HepG2 (cell line): ENCODE measurements around the gene GSK3A. TPM values are rescaled to one million over a fixed set of nuclear protein-coding genes. Genes with fewer than 3 reads are reported as not detected.

Experiments used
- GTF3A ChIP-seq: sonication (generic); formaldehyde crosslinking; conservative IDR thresholded peaks from 2 replicates; pipeline ENCODE4 v1.4.0; 2020; ENCODE audit warnings: mild to moderate bottlenecking, missing genetic modification reagents
- KLF16 ChIP-seq, 2 experiments: sonication (generic) in 1 of 2; formaldehyde crosslinking in 1 of 2; IDR thresholded peaks; 2 replicates each; pipeline versions ENCODE4 v1.6.1 to v1.8.0; 2016 to 2023; ENCODE audit warnings: missing genetic modification reagents in 2 of 2, missing compliant biosample characterization in 1 of 2
- NR2F6 ChIP-seq, 2 experiments: IDR thresholded peaks; 2 replicates each; pipeline ENCODE4 v1.6.1; 2016; ENCODE audit warnings: antibody characterized with exemption in 1 of 2, mild to moderate bottlenecking in 1 of 2
- SAFB2 ChIP-seq: sonication (generic); formaldehyde crosslinking; IDR thresholded peaks from 2 replicates; pipeline ENCODE4 v1.5.1; 2020; ENCODE audit warnings: missing genetic modification reagents, low read depth, mild to moderate bottlenecking, borderline replicate concordance
- SMAD9 ChIP-seq: sonication (generic); formaldehyde crosslinking; IDR thresholded peaks from 2 replicates; pipeline ENCODE4 v1.5.1; 2020; ENCODE audit warnings: mild to moderate bottlenecking, missing genetic modification reagents
- SYNCRIP ChIP-seq: fragments of 200-400 bp; formaldehyde crosslinking; IDR thresholded peaks from 2 replicates; pipeline ENCODE4 v1.6.1; 2018; ENCODE audit warnings: mild to moderate bottlenecking, low read depth, low read length; ENCODE audit not compliant: insufficient read depth
- TARDBP ChIP-seq: sonication (generic); formaldehyde crosslinking; IDR thresholded peaks from 2 replicates; pipeline ENCODE4 v1.8.0; 2022; ENCODE audit warnings: mild to moderate bottlenecking, missing genetic modification reagents
- ZNF430 ChIP-seq: sonication (generic); formaldehyde crosslinking; IDR thresholded peaks from 2 replicates; pipeline ENCODE4 v1.9.0; 2021; ENCODE audit warnings: mild to moderate bottlenecking, missing genetic modification reagents
- ZNF761 ChIP-seq: sonication (generic); formaldehyde crosslinking; conservative IDR thresholded peaks from 2 replicates; pipeline ENCODE4 v1.4.0; 2020; ENCODE audit warnings: mild to moderate bottlenecking, missing genetic modification reagents
- ZZZ3 ChIP-seq: sonication (generic); formaldehyde crosslinking; IDR thresholded peaks from 2 replicates; pipeline ENCODE4 v1.4.0; 2020; ENCODE audit warnings: missing genetic modification reagents, mild to moderate bottlenecking, borderline replicate concordance
- polyA plus RNA-seq, 8 experiments: library from polyadenylated mRNA; depleted of rRNA in 3 of 8; stranded (reverse) in 7 of 8; unstranded in 1 of 8; fragments of >200 nt; fragmentation: Illumina TruSeq in 4 of 8; extraction: Trizol in 4 of 8; gene quantifications; 2 replicates each; pipeline versions ENCODE4 v1.2.1 to v1.2.3, GENCODE V29; 2011 to 2016; ENCODE audit warnings: low read depth in 4 of 8, missing spikeins in 1 of 8, mixed read lengths in 1 of 8; ENCODE audit not compliant: insufficient read depth in 1 of 8
- total RNA-seq, 5 experiments: library from RNA; depleted of rRNA; stranded (reverse); fragments of >200 nt; fragmentation: Illumina TruSeq; extraction: Trizol; gene quantifications; 2 replicates each; pipeline ENCODE4 v1.2.3, GENCODE V29; 2016; ENCODE audit warnings: low read depth in 1 of 5
- TF ChIP-seq, protein P1 (sequence below): sonication (generic); formaldehyde crosslinking; IDR thresholded peaks from 2 replicates; pipeline ENCODE4; 2020; ENCODE audit warnings: missing genetic modification reagents, mild to moderate bottlenecking, borderline replicate concordance
- TF ChIP-seq, protein P2 (sequence below): sonication (generic); formaldehyde crosslinking; IDR thresholded peaks from 2 replicates; pipeline ENCODE4 v1.5.0; 2020; ENCODE audit warnings: missing genetic modification reagents
- TF ChIP-seq, protein P3 (sequence below): IDR thresholded peaks from 2 replicates; pipeline ENCODE4 v1.6.1; 2016; ENCODE audit warnings: control low read depth
- TF ChIP-seq, protein P4 (sequence below): IDR thresholded peaks from 2 replicates; pipeline ENCODE4 v1.6.1; 2018; ENCODE audit warnings: missing genetic modification reagents, mild to moderate bottlenecking, missing compliant biosample characterization
- TF ChIP-seq, protein P5 (sequence below): sonication (generic); formaldehyde crosslinking; IDR thresholded peaks from 2 replicates; pipeline ENCODE4 v1.5.1; 2020; ENCODE audit warnings: missing genetic modification reagents, mild to moderate bottlenecking, borderline replicate concordance
- TF ChIP-seq, protein P6 (sequence below): conservative IDR thresholded peaks from 2 replicates; pipeline ENCODE4 v1.6.1; 2018; ENCODE audit warnings: missing genetic modification reagents

The GSK3A gene
- total and polyA plus RNA-seq, 2 of the 13 experiments (the other 11 are each of a cell fraction or from before 2014, with no cell fraction given): 16.9 to 52.5 TPM

DNA sequence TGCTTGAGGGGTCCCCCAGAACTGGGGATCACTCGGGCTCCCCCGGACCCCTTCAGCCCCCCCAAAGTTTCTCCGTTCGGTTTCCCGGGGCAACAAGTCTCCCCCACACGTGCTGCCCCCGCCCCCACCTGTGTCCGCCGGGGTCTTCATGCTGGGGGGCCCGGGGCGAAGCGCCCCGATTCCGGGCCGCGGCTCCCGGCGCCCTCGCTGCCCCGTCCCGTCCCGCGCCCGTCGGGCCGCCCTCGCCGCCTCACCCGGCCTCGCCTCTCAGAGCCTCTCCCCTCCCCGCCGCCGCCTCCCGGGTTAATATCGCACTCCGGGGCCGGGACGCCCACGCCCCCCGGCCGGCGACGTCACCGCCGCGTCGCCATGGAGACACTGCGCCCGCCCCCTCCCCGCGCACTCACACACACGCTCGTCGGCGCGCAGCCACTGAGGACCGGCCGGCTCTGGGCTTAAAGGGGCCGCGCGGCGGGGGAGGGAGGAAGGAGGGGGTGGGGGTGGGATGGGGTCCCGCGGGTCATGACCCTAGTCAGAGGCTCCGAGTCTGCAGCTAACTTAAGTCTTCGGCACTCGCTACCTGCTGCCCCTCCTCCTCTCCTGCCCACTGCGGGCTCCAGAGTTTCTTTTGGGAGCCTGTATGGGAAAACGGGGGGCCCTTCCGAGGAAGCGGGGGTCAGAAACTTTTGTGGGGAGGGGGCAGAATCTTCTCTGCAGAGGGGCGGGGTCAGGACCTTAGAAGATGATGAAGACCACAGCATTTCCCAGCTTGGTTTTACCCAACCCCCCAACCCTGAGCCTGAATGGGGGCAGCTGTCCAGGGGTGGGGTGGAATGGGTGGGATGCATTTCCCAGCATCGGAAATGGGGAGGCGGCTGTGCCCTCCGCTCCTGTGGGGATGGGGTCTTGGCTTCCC lies 12.7 kb upstream of the GSK3A start, which contains the start of gene ERF (continued):
- no peak for TF ChIP-seq NR2F6 (IDR thresholded peaks at IDR 0.05)
- TF ChIP-seq NR2F6 (CRISPR knock-in tag; IDR thresholded peaks at IDR 0.05): peak; percentile 36; the same call in 1 of the 2 replicates
- TF ChIP-seq ZNF761 (CRISPR knock-in tag): no peak
- TF ChIP-seq, protein P1, sequence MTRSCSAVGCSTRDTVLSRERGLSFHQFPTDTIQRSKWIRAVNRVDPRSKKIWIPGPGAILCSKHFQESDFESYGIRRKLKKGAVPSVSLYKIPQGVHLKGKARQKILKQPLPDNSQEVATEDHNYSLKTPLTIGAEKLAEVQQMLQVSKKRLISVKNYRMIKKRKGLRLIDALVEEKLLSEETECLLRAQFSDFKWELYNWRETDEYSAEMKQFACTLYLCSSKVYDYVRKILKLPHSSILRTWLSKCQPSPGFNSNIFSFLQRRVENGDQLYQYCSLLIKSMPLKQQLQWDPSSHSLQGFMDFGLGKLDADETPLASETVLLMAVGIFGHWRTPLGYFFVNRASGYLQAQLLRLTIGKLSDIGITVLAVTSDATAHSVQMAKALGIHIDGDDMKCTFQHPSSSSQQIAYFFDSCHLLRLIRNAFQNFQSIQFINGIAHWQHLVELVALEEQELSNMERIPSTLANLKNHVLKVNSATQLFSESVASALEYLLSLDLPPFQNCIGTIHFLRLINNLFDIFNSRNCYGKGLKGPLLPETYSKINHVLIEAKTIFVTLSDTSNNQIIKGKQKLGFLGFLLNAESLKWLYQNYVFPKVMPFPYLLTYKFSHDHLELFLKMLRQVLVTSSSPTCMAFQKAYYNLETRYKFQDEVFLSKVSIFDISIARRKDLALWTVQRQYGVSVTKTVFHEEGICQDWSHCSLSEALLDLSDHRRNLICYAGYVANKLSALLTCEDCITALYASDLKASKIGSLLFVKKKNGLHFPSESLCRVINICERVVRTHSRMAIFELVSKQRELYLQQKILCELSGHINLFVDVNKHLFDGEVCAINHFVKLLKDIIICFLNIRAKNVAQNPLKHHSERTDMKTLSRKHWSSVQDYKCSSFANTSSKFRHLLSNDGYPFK (CRISPR knock-in tag): no peak
- TF ChIP-seq GTF3A: no peak
- TF ChIP-seq ZZZ3: no peak
- no peak for TF ChIP-seq ZNF430 (CRISPR knock-in tag)
- no peak for TF ChIP-seq SYNCRIP
- TF ChIP-seq, protein P2, sequence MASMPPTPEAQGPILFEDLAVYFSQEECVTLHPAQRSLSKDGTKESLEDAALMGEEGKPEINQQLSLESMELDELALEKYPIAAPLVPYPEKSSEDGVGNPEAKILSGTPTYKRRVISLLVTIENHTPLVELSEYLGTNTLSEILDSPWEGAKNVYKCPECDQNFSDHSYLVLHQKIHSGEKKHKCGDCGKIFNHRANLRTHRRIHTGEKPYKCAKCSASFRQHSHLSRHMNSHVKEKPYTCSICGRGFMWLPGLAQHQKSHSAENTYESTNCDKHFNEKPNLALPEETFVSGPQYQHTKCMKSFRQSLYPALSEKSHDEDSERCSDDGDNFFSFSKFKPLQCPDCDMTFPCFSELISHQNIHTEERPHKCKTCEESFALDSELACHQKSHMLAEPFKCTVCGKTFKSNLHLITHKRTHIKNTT (CRISPR knock-in tag): no peak
- TF ChIP-seq, protein P3, sequence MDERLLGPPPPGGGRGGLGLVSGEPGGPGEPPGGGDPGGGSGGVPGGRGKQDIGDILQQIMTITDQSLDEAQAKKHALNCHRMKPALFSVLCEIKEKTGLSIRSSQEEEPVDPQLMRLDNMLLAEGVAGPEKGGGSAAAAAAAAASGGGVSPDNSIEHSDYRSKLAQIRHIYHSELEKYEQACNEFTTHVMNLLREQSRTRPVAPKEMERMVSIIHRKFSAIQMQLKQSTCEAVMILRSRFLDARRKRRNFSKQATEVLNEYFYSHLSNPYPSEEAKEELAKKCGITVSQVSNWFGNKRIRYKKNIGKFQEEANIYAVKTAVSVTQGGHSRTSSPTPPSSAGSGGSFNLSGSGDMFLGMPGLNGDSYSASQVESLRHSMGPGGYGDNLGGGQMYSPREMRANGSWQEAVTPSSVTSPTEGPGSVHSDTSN (CRISPR knock-in tag): no peak
- TF ChIP-seq SMAD9 (CRISPR knock-in tag): no peak
- peak in 1 of 2 experiments; percentile 58; a peak in 2 of 4 replicates for TF ChIP-seq KLF16 (CRISPR knock-in tag; IDR thresholded peaks at IDR 0.05)
- no peak for TF ChIP-seq TARDBP (CRISPR knock-in tag)
- TF ChIP-seq, protein P4, sequence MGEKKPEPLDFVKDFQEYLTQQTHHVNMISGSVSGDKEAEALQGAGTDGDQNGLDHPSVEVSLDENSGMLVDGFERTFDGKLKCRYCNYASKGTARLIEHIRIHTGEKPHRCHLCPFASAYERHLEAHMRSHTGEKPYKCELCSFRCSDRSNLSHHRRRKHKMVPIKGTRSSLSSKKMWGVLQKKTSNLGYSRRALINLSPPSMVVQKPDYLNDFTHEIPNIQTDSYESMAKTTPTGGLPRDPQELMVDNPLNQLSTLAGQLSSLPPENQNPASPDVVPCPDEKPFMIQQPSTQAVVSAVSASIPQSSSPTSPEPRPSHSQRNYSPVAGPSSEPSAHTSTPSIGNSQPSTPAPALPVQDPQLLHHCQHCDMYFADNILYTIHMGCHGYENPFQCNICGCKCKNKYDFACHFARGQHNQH (CRISPR knock-in tag): no peak; the same call in 1 of the 2 replicates
- TF ChIP-seq SAFB2 (CRISPR knock-in tag): no peak
- TF ChIP-seq, protein P5, sequence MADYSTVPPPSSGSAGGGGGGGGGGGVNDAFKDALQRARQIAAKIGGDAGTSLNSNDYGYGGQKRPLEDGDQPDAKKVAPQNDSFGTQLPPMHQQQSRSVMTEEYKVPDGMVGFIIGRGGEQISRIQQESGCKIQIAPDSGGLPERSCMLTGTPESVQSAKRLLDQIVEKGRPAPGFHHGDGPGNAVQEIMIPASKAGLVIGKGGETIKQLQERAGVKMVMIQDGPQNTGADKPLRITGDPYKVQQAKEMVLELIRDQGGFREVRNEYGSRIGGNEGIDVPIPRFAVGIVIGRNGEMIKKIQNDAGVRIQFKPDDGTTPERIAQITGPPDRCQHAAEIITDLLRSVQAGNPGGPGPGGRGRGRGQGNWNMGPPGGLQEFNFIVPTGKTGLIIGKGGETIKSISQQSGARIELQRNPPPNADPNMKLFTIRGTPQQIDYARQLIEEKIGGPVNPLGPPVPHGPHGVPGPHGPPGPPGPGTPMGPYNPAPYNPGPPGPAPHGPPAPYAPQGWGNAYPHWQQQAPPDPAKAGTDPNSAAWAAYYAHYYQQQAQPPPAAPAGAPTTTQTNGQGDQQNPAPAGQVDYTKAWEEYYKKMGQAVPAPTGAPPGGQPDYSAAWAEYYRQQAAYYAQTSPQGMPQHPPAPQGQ: no peak
- TF ChIP-seq, protein P6, sequence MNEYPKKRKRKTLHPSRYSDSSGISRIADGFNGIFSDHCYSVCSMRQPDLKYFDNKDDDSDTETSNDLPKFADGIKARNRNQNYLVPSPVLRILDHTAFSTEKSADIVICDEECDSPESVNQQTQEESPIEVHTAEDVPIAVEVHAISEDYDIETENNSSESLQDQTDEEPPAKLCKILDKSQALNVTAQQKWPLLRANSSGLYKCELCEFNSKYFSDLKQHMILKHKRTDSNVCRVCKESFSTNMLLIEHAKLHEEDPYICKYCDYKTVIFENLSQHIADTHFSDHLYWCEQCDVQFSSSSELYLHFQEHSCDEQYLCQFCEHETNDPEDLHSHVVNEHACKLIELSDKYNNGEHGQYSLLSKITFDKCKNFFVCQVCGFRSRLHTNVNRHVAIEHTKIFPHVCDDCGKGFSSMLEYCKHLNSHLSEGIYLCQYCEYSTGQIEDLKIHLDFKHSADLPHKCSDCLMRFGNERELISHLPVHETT: no peak; the same call in 1 of the 2 replicates
